IPS-15b (cell line): Measurements from ENCODE around the gene MRPL1.

ENCODE experiments used
- H3K27me3 ChIP-seq: one replicate; pipeline ENCODE4 v1.6.1; 2013; ENCODE audit warnings: low read length; ENCODE audit not compliant: control insufficient read depth, insufficient read depth
- H3K36me3 ChIP-seq: one replicate; pipeline ENCODE4 v1.6.1; 2013; ENCODE audit warnings: low read length; ENCODE audit not compliant: control insufficient read depth, insufficient read depth
- H3K4me1 ChIP-seq: one replicate; pipeline ENCODE4 v1.6.1; 2013; ENCODE audit warnings: mild to moderate bottlenecking, low read length; ENCODE audit not compliant: control insufficient read depth, insufficient read depth
- H3K4me3 ChIP-seq: one replicate; pipeline ENCODE4 v1.5.1; 2013; ENCODE audit warnings: low read depth, low read length
- H3K9ac ChIP-seq: one replicate; pipeline ENCODE4 v1.6.1; 2013; ENCODE audit warnings: low read depth, mild to moderate bottlenecking, low read length
- H3K9me3 ChIP-seq: one replicate; pipeline ENCODE4 v1.6.1; 2013; ENCODE audit warnings: mild to moderate bottlenecking, low read length; ENCODE audit not compliant: control insufficient read depth, insufficient read depth

Gene MRPL1

DNA sequence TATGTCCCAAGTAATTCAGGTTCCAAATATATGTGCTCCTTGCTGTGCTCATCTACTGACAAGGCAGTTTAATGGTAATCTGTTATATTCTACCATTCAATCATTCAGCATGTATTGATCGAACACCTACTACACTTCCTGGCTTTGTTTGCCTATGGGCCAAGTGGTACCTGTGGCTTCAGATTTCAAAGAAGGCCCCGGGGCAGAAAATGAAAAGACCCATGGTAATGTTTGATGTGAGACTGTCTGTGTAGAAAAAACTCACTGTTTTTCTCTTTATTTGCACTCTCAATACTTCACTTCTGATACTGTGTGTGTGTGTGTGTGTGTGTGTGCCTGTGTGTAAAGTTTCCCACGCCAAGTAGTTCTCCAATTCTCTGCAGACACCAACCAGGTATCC lies 133.4 kb downstream of the MRPL1 start:
- no peak overlapping the region for H3K4me3 ChIP-seq
- no peaks in the 10 kb centered on the region for H3K36me3 ChIP-seq
- peaks cover 6% of the 10 kb centered on the region for H3K4me1 ChIP-seq
- H3K9me3 ChIP-seq, result no peaks in the 10 kb centered on the region
- no peak overlapping the region for H3K9ac ChIP-seq
- no peaks in the 10 kb centered on the region for H3K27me3 ChIP-seq

DNA sequence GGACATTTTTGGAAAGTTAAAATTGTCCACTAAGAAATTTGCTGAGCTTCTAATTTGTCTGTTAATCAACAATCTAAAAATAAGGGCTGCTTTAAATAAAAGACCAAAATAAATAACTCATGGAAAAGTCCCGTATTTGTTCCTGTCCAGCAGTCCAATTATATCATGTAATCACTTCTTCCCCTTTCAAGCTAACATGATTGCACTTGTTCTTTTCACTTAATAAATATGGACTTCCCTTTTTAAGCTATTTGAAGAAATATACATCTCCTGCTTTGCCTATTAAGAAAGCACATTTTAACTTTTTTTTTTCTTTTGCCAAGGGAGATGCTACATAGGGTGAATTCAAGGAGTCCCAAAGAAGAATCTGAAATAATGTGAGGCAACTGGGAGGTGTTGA lies 138.9 kb downstream of the MRPL1 start:
- Histone ChIP-seq H3K4me1 (no peaks in the 10 kb centered on the region), H3K36me3 (no peaks in the 10 kb centered on the region), H3K9ac (no peak overlapping the region), H3K4me3 (no peak overlapping the region), H3K9me3 (no peaks in the 10 kb centered on the region), H3K27me3 (no peaks in the 10 kb centered on the region)

DNA sequence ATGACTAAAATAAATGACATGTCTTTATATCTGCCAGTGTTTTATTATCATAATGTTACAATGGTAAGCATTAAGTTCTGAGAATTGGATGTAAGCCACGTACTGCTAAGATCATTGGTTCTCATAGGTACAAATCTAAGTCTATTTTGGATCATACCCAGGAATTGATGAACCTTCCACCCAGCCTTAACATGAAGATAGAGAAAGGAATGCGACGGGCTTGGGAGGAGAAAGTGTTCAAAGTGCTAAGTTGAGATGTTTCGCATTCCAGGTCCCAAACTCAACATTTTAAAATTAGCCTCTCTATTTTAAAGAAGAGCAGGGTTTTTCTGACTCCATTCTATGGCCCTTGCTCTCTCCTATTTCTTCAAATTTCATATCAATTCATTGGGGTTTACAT lies 139.6 kb downstream of the MRPL1 start:
- H3K9me3 ChIP-seq, result no peaks in the 10 kb centered on the region
- no peak overlapping the region for H3K9ac ChIP-seq
- H3K4me1 ChIP-seq, result no peaks in the 10 kb centered on the region
- H3K4me3 ChIP-seq, result no peak overlapping the region
- H3K27me3 ChIP-seq, result no peaks in the 10 kb centered on the region
- H3K36me3 ChIP-seq, result no peaks in the 10 kb centered on the region
